Aorta (tissue), 5 donors: ENCODE results near the gene SMC1A. TPM values are rescaled to one million over a fixed set of nuclear protein-coding genes. Genes with fewer than 3 reads are reported as not detected.

Experiments used
- ATAC-seq: fragments of 200-7000 bp; cut with Tn5 transposase; one replicate; pipeline ENCODE4 v1.9.1; 2022; ENCODE audit warnings: moderate library complexity; ENCODE audit not compliant: low FRiP score
- DNase-seq, 2 donors: peaks; one replicate each; pipeline ENCODE4 v3.0.0-alpha.2; 2020
- H3K27ac ChIP-seq, 2 donors: one replicate each; pipeline ENCODE4 v1.5.1; 2013; ENCODE audit warnings: low read length in 2 of 2, mild to moderate bottlenecking in 2 of 2, moderate library complexity in 2 of 2, control low read depth in 1 of 2, inconsistent platforms in 1 of 2, low read depth in 1 of 2
- H3K27me3 ChIP-seq, 2 donors: one replicate each; pipeline ENCODE4 v1.6.1; 2013; ENCODE audit warnings: control low read depth in 1 of 2, low read length in 1 of 2, mild to moderate bottlenecking in 1 of 2, moderate library complexity in 1 of 2; ENCODE audit not compliant: insufficient read depth in 2 of 2, control insufficient read depth in 1 of 2
- H3K36me3 ChIP-seq, 2 donors: one replicate each; pipeline ENCODE4 v1.6.1; 2013; ENCODE audit warnings: control low read depth in 1 of 2, low read length in 1 of 2, mild to moderate bottlenecking in 1 of 2; ENCODE audit not compliant: insufficient read depth in 2 of 2, control insufficient read depth in 1 of 2
- H3K4me1 ChIP-seq, 2 donors: one replicate each; pipeline ENCODE4 v1.6.1; 2013; ENCODE audit warnings: low read length in 2 of 2, control low read depth in 1 of 2, mild to moderate bottlenecking in 1 of 2, moderate library complexity in 1 of 2; ENCODE audit not compliant: insufficient read depth in 2 of 2, control insufficient read depth in 1 of 2
- H3K4me3 ChIP-seq, 2 donors: one replicate each; pipeline ENCODE4 v1.5.1; 2013; ENCODE audit warnings: low read length in 2 of 2, control low read depth in 1 of 2, mild to moderate bottlenecking in 1 of 2
- H3K9me3 ChIP-seq: one replicate; pipeline ENCODE4 v1.6.1; 2013; ENCODE audit warnings: mild to moderate bottlenecking, low read length; ENCODE audit not compliant: control insufficient read depth
- WGBS, 2 donors: extraction: QIAGEN DNeasy Blood & Tissue Kit; methylation state at CpG; one replicate each; pipeline ENCODE4 v1.1.7; 2013; 5-methylcytosine and 5-hydroxymethylcytosine counted together
- intact Hi-C, 2 donors: fragments of 100-400 bp; cut with DNase I; formaldehyde crosslinking; loops; one replicate each; pipeline versions ENCODE4 v1.14.2 to v1.15.0; 2022
- polyA plus RNA-seq, 2 donors: library from polyadenylated mRNA; stranded (reverse); fragments of 200-250 nt; gene quantifications; one replicate each; pipeline ENCODE4 v1.2.3, GENCODE V29; 2013
- total RNA-seq, 2 donors: library from RNA; stranded (reverse); fragmentation: NEBNext Ultra II Directional; extraction: Animal tissue kit (Norgen Biotek cat#: 25700); gene quantifications; one replicate each; pipeline ENCODE4 v1.2.1, GENCODE V29; 2021
- donor health status: healthy with polysubstance abuse.
- donor health status: Bipolar disorder and iron deficiency.
- donor health status: DM: no; HTN: no; CAD: no.
- donor health status: DM: no; HTN: no; CAD: no.
- donor health status: DM: yes; HTN: yes; CAD: no.

SMC1A gene
- total and polyA plus RNA-seq, 4 donors: 5.6 to 57.3 (median 31.5) TPM

- 93 to 96% methylated on average over 10 of the region's 10 CpGs for WGBS, 2 donors
- no peak for ATAC-seq
- intact Hi-C loops: no loop called here
- DNase-seq: no peak
- Histone ChIP-seq H3K36me3 (peaks cover 9 to 11% of the 10 kb centered on the region in 2 donors), H3K27ac (no peak overlapping the region), H3K27me3 (no peaks in the 10 kb centered on the region), H3K9me3 (no peaks in the 10 kb centered on the region), H3K4me1 (no peaks in the 10 kb centered on the region), H3K4me3 (no peak overlapping the region)
Observed at GRCh38 chrX:53403535-53403934, 18.9 kb downstream of the SMC1A start.

DNA sequence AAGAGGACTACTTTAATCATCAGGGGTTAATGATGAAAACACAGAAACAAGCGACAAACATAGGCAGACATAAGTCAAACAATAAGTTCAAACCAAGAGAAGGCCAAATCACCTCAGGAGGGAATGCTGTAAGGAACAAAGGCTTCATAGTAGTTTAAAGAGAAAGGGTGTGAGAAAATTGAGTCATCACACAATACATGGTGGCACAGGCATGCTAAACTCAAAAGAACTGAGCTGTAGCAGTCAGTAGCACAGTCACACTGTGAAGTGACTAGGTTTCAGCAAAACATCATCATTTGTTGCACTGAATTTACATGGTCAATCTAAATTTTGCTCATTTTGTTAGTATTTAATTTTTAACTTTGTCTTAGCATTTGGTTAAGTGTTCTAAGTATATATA lies 24.2 kb downstream of the SMC1A start:
- Histone ChIP-seq H3K9me3 (no peaks in the 10 kb centered on the region), H3K4me1 (no peaks in the 10 kb centered on the region), H3K4me3 (no peak overlapping the region), H3K27ac (no peak overlapping the region), H3K36me3 (peaks cover 0 to 5% of the 10 kb centered on the region in 2 donors), H3K27me3 (no peaks in the 10 kb centered on the region)
- DNase-seq (no peak), ATAC-seq (no peak)
- intact Hi-C loops: no loop called here
- WGBS, 2 donors: 90 to 100% methylated on average over 1 of the region's 1 CpG

DNA sequence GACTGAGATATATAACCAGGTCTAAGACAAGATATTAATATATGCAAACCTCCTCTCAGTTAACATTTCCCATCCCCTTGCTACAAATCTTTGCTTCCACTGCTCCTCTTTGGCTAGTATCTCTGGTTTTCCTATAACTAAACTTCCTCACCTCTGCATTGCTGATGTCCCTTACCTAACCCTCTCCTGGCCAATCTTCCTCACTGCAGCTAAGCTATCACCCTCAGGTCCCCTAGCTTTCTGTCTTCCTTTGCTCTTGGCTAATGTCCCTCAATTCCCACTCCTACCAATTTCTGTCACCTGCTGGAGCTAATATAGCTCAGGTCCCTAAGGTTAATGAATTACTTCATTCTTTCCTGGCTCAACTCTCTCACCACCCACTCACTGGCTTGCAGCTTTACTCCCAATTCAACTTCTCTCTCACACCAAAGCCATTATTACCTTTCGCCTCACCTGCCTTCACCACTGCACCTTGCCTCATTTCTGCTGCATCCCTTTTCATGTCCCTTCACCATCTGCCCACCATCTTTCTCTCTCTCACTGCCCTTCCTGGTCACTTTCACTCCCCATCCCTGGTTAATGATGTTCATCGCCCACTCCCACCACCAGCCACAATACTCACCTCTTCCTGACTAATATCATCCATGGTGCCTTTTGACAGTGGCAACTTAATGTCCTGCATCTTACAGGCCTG lies 26.7 kb downstream of the SMC1A start:
- ATAC-seq (no peak), DNase-seq (no peak)
- Histone ChIP-seq H3K36me3 (peaks cover 0 to 5% of the 10 kb centered on the region in 2 donors), H3K4me3 (no peak overlapping the region), H3K9me3 (no peaks in the 10 kb centered on the region), H3K4me1 (no peaks in the 10 kb centered on the region), H3K27ac (no peak overlapping the region), H3K27me3 (no peaks in the 10 kb centered on the region)
- intact Hi-C loops: no loop called here
- WGBS, 2 donors: 95 to 98% methylated on average over 2 of the region's 2 CpGs

DNA sequence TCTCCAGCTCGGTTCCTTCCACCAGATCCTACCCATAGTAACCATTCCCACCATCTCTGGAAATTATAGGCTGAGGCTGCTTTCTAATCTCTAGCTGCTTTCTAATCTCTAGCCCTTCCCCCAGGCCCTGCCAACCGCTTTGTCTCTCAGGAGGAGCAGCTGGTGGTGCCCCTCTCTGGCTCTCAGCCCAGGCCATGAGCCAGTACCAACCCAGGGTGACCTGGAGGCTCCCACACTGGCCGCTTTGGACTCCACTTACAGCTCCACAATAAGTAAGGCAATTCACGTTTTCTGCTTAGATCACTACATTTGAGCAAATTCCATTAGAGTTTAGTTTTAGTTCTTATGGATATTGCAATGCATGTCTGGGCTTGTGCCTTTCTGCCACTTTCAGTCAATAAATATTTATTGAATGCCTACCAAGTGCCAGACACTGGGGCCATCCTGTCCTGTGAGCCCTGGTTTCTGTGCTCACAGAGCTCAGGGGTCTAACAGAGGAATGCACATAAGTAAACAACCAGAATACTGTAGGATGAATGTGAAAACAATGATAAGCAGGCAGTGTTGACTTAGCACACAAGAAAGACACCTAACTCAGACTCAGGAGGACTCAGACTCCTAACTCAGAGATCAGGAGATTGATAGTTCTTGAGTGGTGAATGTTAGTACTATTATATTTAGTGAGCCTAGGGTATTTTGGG lies 38.9 kb downstream of the SMC1A start:
- ATAC-seq: no peak
- intact Hi-C loops: no loop called here
- Histone ChIP-seq H3K36me3 (peaks cover 0 to 8% of the 10 kb centered on the region in 2 donors), H3K4me3 (no peak overlapping the region), H3K9me3 (no peaks in the 10 kb centered on the region), H3K4me1 (no peaks in the 10 kb centered on the region), H3K27me3 (no peaks in the 10 kb centered on the region), H3K27ac (no peak overlapping the region)
- 66 to 88% methylated on average over 4 of the region's 4 CpGs for WGBS, 2 donors
- no peak for DNase-seq

DNA sequence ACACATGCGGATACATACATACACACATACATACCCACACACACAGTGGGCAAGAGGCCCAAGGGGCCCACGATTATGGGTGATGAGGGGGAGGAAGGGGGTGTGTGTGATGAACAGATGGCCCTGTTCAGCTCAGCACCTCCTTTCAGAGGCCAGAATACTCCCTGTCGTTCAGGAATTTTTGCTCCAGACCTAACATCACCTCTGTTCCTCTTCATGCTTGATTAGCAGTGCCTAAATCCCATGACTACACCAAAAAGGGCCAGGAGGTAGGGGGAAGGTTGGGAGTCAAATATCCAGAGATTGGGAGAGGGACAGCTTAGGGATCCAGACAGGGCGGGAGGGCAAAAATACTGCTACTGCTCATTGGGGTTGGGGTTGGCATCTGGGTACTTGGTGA lies 42.7 kb downstream of the SMC1A start:
- no peak overlapping the region for H3K27ac ChIP-seq
- ATAC-seq (no peak), DNase-seq (no peak)
- no peaks in the 10 kb centered on the region for H3K27me3 ChIP-seq
- intact Hi-C loops: no loop called here
- no peak overlapping the region for H3K4me3 ChIP-seq
- peaks cover 0 to 8% of the 10 kb centered on the region in 2 donors for H3K36me3 ChIP-seq
- H3K9me3 ChIP-seq: no peaks in the 10 kb centered on the region
- 75 to 84% methylated on average over 4 of the region's 4 CpGs for WGBS, 2 donors
- no peaks in the 10 kb centered on the region for H3K4me1 ChIP-seq

DNA sequence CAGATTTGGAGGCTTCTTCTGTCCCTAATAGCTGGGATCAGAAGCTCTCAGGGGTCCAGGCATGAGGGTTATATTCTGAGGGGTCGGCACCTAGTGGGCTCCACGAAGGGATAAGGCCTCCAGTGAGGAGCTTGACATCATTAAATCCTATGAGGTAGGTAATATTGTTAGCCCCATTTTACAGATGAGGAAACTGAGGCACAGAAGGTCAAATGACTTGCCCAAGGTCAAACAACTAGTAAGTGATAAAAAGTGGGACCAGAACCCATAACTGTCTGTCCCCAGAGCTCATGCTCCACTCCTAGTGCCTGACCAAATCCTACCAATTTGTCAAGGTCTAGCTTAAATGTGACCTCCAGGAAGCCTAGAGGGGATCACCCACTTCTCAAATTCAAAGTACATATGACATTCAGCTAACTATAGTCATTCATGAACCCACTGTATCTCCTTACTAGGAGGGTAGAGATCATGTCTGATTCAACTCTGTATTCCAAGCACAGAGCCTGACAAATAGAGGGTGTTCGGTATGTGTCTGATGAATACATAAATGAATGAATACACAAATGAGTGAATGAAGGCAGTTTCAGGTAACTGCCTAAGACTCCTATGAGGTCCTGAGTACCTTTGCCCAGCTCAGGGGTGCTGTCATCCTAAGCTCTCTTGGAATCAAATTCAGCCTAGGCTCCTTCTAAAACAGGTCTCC lies 43.3 kb downstream of the SMC1A start:
- H3K4me1 ChIP-seq: no peaks in the 10 kb centered on the region
- 97% methylated on average over 3 of the region's 3 CpGs for WGBS, 2 donors
- DNase-seq (no peak), ATAC-seq (no peak)
- intact Hi-C loops: no loop called here
- no peak overlapping the region for H3K27ac ChIP-seq
- no peak overlapping the region for H3K4me3 ChIP-seq
- peaks cover 0 to 8% of the 10 kb centered on the region in 2 donors for H3K36me3 ChIP-seq
- H3K9me3 ChIP-seq: no peaks in the 10 kb centered on the region
- H3K27me3 ChIP-seq: no peaks in the 10 kb centered on the region

GRCh38 chrX:53377464-53377863 lies 45.0 kb downstream of the SMC1A start:
- no peak for DNase-seq
- no peak for ATAC-seq
- intact Hi-C loops: no loop called here
- Histone ChIP-seq H3K9me3 (no peaks in the 10 kb centered on the region), H3K36me3 (peaks cover 0 to 8% of the 10 kb centered on the region in 2 donors), H3K4me3 (no peak overlapping the region), H3K27ac (no peak overlapping the region), H3K27me3 (no peaks in the 10 kb centered on the region), H3K4me1 (no peaks in the 10 kb centered on the region)
- 88 to 91% methylated on average over 2 of the region's 2 CpGs for WGBS, 2 donors

DNA sequence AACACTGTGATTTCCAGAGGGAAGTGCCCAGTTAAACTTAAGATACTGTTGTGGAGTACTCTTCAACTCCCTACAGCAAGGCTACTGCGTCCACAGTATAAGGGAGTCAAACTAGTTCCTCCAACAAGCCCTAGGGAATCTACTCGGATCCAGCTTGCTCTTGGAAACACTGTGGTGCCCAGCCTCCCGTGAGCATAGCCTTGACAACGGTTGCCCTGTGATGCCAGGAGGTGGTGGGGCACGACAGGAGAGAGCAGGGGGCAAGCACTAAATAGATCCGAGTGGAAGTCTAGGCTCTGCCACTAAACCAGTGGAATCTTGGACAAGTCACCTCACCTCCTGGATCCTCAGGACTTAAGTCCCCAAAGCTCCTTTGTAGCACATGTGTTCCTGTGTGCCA lies 45.6 kb downstream of the SMC1A start:
- DNase-seq (no peak), ATAC-seq (no peak)
- Histone ChIP-seq H3K4me3 (no peak overlapping the region), H3K27me3 (no peaks in the 10 kb centered on the region), H3K4me1 (no peaks in the 10 kb centered on the region), H3K9me3 (no peaks in the 10 kb centered on the region), H3K27ac (no peak overlapping the region), H3K36me3 (peaks cover 0 to 8% of the 10 kb centered on the region in 2 donors)
- intact Hi-C loops: no loop called here
- WGBS, 2 donors: 70 to 76% methylated on average over 6 of the region's 6 CpGs
